Measurements from ENCODE around the gene MSANTD4. TPM values are rescaled to one million over a fixed set of nuclear protein-coding genes. Genes with fewer than 3 reads are reported as not detected.
"Not testable (repeated sequence)": the region's sequence is repeated elsewhere in the genome, so short reads cannot be mapped to it uniquely, and the experiment has no call there.

MSANTD4 gene
- polyA plus RNA-seq, 1 donor, result 37.7 TPM

GRCh38 chr11:106014620-106015019 is 7.4 kb downstream of the MSANTD4 start:
- no peak for DNase-seq

GRCh38 chr11:106014035-106014434 is 8.0 kb downstream of the MSANTD4 start:
- DNase-seq, result no peak

GRCh38 chr11:106012744-106013143 is 9.3 kb downstream of the MSANTD4 start:
- no peak for DNase-seq

- no peak for DNase-seq
Observed at GRCh38 chr11:106011481-106011880, 10.6 kb downstream of the MSANTD4 start.

GRCh38 chr11:106003094-106003493 is 18.9 kb downstream of the MSANTD4 start:
- not testable (repeated sequence) for DNase-seq

GRCh38 chr11:106001304-106002012 is 20.6 kb downstream of the MSANTD4 start:
- no peak for DNase-seq

- no peak for DNase-seq
Observed at GRCh38 chr11:105991888-105992287, 30.2 kb downstream of the MSANTD4 start.

- no peak for DNase-seq
Observed at GRCh38 chr11:105989124-105989523, 32.9 kb downstream of the MSANTD4 start.

- DNase-seq, result no peak
Observed at GRCh38 chr11:105988197-105988596, 33.8 kb downstream of the MSANTD4 start.

GRCh38 chr11:105986554-105986953 is 35.5 kb downstream of the MSANTD4 start:
- no peak for DNase-seq

- no peak for DNase-seq
Observed at GRCh38 chr11:105979997-105980703, 41.9 kb downstream of the MSANTD4 start.

GRCh38 chr11:105975128-105975527 is 46.9 kb downstream of the MSANTD4 start:
- no peak for DNase-seq

- no peak for DNase-seq
Observed at GRCh38 chr11:105969756-105970155, 52.3 kb downstream of the MSANTD4 start.

- DNase-seq, result no peak
Observed at GRCh38 chr11:105968021-105968697, 53.9 kb downstream of the MSANTD4 start.

GRCh38 chr11:105960252-105961245 is 61.5 kb downstream of the MSANTD4 start:
- DNase-seq, result no peak

Other genes starting within 250 kb of the MSANTD4 start
- gene KBTBD3, start 55.1 kb upstream of the MSANTD4 start, polyA plus RNA-seq (ENCODE audit: insufficient read length), result 11.2 TPM
- gene AASDHPPT, start 55.4 kb upstream of the MSANTD4 start, polyA plus RNA-seq (ENCODE audit: insufficient read length), result 92.5 TPM